D721Med (cell line): Measurements from ENCODE around the gene MARCHF10.

Source experiments
- DNase-seq: peaks from one replicate; pipeline ENCODE4 v3.0.0; 2011; ENCODE audit warnings: low spot score; ENCODE audit not compliant: insufficient read length
- FAIRE-seq: peaks from 2 replicates; lab custom pipeline; 2011; peaks lifted over from hg19 to GRCh38; lab: Jason Lieb, UNC
- TF ChIP-seq, protein P1 (sequence below): IDR thresholded peaks from 2 replicates; pipeline ENCODE4 v1.5.1; 2012; ENCODE audit warnings: mild to moderate bottlenecking, control low read depth; ENCODE audit not compliant: insufficient read depth; ENCODE audit errors: missing control alignments

MARCHF10 gene

DNA sequence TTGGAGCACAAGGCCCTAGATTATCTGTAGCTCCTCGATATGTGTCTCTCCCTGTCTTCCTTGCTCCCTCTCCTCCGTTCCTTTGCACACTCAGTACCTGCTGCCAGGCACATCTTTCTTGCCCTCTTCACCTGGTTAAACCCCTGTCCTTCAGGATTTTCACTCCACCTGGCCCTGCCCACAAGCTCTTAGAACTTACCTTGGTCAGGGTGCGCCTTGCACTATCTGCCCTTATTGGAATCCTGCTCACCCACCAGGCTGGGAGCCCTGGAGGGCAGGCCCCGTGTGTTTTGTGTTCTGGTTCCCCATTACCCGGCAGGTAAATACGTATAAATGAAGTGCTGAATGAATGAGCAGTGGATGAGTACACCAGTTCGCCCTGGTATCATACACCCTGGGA is 54.6 kb downstream of the MARCHF10 start:
- DNase-seq (no peak), FAIRE-seq (no peak)
- TF ChIP-seq, protein P1, sequence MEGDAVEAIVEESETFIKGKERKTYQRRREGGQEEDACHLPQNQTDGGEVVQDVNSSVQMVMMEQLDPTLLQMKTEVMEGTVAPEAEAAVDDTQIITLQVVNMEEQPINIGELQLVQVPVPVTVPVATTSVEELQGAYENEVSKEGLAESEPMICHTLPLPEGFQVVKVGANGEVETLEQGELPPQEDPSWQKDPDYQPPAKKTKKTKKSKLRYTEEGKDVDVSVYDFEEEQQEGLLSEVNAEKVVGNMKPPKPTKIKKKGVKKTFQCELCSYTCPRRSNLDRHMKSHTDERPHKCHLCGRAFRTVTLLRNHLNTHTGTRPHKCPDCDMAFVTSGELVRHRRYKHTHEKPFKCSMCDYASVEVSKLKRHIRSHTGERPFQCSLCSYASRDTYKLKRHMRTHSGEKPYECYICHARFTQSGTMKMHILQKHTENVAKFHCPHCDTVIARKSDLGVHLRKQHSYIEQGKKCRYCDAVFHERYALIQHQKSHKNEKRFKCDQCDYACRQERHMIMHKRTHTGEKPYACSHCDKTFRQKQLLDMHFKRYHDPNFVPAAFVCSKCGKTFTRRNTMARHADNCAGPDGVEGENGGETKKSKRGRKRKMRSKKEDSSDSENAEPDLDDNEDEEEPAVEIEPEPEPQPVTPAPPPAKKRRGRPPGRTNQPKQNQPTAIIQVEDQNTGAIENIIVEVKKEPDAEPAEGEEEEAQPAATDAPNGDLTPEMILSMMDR: no peak

DNA sequence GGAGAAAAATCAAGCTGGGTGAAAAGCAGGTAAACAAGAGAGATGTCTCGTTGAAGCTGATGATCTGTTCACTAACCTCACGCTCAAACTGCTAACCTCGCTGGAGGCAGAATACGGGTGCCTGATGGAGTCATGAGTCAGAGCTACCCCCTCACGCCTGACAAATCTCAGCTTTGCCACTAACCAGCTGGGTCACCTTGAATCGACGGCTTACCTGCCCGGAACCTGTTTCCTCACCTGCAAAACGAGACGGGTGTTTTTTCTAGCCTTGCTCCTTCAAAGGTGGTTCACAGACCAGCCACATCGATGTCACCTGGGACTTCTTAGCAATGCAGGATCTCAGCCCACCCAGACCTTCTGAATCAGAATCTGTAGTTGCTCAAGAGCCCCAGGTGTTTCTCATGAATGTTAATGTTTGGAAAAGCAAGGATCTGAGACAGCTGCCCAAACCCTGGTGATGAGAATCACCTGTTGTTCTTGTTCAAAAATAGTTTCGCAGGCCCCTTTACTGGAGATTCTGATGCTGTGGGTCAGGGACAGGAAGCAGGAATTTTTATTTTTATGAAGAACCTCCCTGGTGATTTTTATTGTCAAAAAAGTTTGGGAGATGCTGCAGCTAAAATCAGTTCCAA is 56.9 kb downstream of the MARCHF10 start:
- no peak for DNase-seq
- TF ChIP-seq, protein P1: no peak
- no peak for FAIRE-seq

DNA sequence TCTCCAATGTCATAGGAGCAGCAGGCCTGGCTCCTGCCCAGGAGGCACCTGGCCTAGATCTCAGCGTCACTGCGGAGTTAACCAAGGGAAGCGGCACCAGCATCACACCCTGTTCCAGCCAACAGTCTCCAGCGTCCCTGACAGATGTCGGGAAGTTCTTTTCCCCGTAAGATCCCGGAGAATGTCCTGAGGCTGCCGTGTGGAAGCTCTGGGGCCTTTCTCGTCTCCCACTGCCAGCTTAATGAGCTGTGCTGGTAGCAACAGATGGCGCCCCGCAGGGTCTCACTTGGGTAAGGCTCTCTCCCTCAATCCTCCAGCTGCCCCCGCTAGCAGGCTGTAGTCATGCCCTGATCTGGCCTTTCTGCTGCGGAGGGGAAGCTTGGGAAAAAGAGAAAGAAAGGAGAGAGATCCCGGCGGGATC is 57.5 kb downstream of the MARCHF10 start:
- DNase-seq (peak; percentile 53), FAIRE-seq (no peak)
- TF ChIP-seq, protein P1: peak; percentile 23

DNA sequence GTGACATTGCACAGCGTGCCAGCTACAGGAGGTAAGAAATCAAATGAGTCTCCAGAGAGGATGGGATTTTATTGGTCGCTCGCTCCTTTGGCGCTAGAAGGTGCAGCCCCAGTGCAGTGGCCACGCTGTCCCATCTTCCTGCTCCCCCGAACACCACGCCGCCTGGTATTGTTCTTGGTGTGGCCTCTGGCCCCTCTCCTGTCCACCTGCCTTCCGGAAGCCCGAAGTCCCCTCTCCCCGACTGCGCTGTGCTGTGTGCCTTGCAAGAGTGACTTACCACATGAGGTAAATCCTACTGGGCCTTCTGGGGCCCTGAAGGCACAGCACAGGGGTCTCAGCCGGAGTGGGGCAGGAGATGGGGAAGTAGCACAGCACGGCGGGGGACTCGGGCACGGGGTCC is 58.2 kb downstream of the MARCHF10 start:
- FAIRE-seq: no peak
- TF ChIP-seq, protein P1: no peak
- no peak for DNase-seq

DNA sequence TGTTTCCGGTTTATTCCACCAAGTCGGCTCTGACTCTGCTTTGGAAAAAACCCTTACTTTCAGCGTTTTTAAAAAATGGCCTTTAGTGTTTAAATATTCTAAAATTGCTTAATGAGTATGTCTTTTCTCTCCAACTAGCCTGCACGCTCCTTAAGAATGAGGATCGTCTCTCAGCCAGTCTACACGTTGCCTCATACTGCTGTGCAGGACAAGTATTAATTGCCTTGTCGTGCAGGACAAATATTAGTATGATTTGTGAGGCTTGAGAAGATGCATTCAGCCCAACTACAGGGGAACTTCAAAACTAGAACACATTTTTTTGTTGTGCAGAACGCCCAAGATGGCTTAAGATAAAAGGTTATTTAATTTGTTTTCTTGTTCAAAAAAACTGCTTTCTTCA is 61.2 kb downstream of the MARCHF10 start:
- no peak for FAIRE-seq
- TF ChIP-seq, protein P1: no peak

DNA sequence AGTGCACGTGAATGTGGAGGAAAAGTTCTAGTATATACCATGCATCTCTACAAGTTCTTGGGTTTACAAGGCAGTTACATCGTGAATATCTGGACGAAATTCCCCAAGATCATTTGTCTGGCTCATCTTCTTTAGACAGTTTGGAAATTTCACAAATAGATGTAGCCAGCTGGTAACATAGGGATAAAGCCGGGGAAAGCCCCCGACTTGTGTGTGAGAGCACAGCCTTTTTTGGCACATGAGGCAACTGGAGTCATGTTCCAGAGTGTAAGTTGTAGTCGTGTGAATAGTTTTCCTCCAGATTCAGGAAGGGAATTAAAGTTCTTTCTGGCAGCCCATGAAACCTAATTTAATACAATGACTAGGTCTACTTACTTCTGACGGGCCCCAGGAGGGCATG is 62.3 kb downstream of the MARCHF10 start:
- TF ChIP-seq, protein P1: no peak
- DNase-seq: no peak
- no peak for FAIRE-seq

More for the DNA sequence above, 61.2 kb downstream of the MARCHF10 start:
- no peak for DNase-seq

DNA sequence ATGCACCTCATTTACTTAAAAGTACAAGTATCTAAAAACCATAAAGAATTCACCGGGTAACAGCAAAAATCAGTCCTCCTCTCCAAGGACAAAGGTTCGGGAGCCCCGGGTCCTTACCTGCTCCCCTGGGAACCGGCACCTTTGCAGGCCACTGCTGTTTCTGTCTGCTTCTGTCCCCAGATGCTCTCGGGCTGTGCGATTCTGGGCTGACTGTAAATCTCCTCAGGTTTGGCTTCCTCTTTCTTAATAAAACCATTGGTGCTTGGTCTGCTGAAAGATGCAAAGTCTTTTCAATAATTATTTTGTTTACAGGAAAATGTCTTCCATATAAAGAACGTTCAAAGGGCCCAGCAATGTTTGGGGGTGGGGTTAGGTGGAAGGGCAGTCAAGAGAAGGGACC is 63.9 kb downstream of the MARCHF10 start:
- FAIRE-seq: no peak
- TF ChIP-seq, protein P1: no peak
- no peak for DNase-seq
